Prostate gland (tissue), 2 donors: ENCODE data around the gene OR10G4.

Experiments used
- POLR2A ChIP-seq: fragments of 450-650 bp; IDR thresholded peaks from one replicate; pipeline ENCODE4 v1.6.1; 2016; ENCODE audit warnings: antibody characterized with exemption, mild to moderate bottlenecking
- TF ChIP-seq, protein P1 (sequence below), 4 experiments: fragments of 200-600 bp in 2 of 4; fragments of 450-650 bp in 2 of 4; sonication (generic) in 2 of 4; IDR thresholded peaks; 1 replicate in 3 of 4; 2 replicates in 1 of 4; pipeline ENCODE4 v1.5.1; 2016 to 2019; ENCODE audit warnings: antibody characterized with exemption in 4 of 4, mild to moderate bottlenecking in 2 of 4, moderate library complexity in 2 of 4

DNA sequence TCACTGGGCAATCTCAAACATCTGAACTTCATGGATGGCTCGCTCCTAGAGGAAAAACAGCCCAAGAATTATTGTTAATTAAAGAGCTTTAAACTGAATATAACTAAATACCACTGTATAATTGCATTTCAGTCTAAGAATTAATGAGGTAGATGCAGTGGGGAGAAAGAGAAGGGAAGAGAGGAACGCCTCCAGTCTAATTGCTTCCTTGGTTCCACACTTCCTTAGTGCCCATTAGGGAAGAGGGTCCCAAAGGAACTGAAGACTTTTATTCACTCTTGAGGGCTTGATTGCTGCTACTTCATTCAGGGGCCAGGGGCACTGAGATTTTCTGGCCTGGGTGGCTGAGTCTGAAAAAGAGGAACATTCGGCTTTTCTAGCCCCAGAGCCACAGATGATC is 40.2 kb downstream of the OR10G4 start:
- TF ChIP-seq POLR2A: no peak
- TF ChIP-seq, protein P1, sequence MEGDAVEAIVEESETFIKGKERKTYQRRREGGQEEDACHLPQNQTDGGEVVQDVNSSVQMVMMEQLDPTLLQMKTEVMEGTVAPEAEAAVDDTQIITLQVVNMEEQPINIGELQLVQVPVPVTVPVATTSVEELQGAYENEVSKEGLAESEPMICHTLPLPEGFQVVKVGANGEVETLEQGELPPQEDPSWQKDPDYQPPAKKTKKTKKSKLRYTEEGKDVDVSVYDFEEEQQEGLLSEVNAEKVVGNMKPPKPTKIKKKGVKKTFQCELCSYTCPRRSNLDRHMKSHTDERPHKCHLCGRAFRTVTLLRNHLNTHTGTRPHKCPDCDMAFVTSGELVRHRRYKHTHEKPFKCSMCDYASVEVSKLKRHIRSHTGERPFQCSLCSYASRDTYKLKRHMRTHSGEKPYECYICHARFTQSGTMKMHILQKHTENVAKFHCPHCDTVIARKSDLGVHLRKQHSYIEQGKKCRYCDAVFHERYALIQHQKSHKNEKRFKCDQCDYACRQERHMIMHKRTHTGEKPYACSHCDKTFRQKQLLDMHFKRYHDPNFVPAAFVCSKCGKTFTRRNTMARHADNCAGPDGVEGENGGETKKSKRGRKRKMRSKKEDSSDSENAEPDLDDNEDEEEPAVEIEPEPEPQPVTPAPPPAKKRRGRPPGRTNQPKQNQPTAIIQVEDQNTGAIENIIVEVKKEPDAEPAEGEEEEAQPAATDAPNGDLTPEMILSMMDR (IDR thresholded peaks at IDR 0.05): no peak
